ENCODE measurements around the gene CDH5.

Gene CDH5

DNA sequence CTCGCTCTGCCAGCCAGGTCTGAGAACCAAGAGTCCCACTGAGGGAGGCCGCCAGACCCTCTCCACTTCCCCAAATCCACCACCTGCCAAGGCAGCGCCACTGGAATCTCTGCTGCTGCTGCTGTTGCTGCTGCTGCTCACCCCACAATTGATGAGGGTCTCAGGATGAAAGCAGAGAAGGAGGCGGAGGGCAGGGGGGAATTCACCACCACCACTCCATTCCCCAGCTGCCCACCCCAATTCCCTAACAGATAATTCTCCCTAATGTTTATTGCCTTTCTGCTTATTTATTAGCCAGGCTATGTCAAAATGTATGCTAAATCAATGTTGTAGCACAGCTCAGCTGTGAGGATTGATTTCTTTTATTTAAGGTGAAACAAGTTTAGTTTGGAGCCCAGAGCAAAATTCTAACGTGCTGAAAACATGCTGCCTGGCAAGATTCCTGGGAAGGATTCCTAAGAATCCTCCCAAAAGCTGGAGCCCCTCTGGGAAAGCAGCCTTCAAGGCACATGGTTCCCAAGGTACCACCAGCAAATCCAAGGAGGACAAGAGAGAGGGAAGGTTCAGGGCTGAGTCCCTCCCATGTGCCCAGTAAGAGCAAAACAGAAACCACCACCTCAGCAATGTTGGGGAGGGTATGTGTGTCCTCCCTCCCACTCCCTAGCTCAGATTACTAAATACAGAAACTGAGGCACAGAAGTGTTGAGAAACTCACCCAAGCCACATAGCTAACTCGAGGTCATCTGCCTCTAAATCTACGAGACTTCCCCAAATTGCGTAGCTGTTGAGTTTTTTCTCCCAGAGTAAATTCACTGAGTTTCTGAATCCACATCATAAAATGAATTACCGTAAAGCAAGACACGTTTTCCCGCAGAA lies 12.2 kb upstream of the CDH5 start:
- peak; percentile 95 for DNase-seq

- DNase-seq: no peak
These were observed 11.0 kb upstream of the CDH5 start for GRCh38 chr16:66355526-66355925.

DNA sequence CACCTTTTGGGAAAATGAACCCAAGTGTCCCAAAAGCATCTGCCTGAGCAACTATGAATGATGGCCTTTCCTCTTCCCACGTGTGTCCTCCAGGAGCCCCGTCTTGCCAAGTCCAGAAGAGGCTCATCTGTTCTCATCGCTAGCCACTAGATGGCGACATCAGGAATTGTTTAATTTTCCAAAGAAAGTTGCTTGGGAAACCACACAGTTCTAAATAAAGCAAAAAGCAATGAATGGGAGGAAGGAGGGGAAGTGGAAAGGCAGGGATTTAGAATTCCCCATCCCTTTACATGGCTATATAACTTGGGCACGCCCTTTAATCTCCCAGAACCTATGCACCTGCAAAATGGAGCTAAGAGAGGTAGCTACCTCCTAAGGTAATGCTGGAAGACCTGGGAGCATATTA lies 9.0 kb upstream of the CDH5 start:
- DNase-seq: peak; percentile 66

DNA sequence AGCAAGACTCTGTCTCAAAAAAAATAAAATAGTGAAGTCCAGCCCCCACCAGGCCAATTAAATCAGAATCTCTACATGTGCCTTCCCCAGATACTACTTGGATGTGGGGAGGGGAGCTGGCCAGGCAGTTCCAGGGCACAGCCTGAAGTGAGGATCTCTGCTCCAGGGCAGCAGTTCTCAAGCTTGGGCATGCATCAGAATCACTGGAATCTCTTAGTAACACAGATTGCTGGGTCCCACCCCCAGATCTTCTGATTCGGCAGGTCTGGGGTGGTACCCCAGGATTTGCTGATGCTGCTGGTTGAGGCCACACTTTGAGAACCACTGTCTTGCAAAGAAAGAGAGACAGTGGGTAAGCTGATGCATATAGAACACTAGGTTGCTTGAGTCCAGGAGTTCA lies 8.3 kb upstream of the CDH5 start:
- DNase-seq: no peak

GRCh38 chr16:66359012-66359411 lies 7.5 kb upstream of the CDH5 start:
- no peak for DNase-seq

DNA sequence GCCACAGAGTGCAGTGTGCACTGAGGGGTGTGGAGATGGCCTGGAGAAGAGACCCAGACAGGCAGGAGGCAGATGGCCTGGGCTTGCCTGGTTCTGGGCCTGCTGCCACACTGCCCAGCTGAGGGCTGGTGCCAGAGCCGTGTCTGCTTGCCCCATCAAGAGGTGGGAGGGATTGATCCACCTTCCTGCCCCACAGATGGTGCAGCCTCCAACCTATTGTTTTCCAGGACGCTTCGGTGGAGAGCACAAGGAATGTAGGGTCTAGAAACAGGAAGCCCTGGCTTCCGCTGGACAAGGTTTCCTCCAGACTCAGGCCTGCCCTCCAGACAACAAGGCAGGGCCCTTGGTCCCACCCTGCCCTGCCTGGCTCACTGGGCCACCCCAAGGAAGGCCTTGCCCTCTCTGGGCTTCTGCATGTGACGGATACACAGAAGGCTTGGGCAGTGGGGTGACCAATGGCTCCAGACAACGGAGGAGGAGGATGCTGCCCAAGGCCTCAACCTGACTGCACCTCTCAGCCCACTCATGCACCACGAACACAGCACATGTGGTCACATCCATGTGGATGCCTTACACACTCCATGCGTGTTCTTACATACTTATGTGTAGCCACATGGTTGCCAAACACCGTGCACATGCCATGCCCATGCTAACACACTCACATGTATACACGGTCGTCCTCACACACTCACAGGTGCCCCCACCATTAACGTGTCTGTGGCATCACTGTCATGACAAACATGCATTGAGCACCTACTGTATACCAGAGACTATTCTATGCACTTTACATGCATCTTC lies 6.5 kb upstream of the CDH5 start:
- DNase-seq: no peak

DNA sequence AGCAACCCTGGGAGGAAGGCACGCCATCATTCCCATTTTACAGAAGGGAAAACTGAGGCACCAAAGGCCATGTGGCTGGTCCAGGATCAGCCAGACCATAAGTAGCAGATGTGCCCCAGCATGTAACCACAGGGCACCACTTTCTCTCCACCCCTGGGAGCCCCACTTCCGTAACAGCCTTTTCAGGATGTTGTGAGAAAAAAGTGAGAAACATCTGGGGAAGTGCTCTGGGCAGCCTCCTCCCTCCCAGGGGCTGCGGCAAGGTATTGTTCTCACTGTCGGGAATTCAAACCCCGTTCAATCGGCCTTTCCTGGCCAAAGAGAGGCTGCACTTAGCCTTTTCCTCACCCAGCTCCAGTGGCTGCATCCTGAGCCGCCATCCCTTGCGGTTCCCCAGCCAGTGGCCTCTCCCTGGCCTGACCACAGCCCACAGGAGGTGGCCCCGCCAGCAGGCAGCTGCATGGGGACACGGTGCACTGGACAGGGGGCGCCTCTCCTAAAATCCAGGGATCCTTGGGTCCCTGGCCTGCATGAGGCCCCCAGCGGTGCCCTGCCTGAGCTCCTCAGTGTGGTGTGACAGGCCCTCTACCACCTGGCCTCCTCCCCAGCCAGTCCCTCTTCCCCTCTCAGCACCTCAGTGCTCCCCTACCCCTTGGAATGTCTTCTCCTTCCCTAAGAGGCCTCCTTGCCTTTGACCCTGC lies 5.7 kb upstream of the CDH5 start:
- DNase-seq: no peak

DNA sequence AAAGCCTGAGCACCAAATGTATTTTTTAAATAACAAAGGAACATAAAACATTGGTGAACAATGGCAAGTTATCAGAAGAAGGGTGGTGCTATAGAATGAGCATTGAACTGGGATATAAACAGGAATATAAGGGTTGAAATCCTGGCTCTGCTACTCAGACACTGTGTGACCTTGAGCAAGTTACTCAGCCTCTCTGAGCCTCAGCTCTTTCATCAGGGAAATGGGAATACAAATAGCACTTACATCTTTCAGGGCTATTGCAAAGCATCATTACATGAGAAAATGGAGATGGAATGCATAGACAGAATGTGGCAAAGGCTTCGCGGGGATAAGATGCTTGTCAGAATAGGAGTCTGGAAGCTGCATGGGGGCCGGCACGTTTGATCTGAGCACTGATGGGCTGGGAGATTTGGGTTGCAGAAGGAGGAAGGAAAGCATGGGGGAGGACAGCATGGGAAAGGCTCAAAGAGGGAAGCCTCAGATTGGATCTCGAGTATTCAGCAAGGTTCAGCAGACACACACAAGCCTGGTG lies 4.8 kb upstream of the CDH5 start:
- no peak for DNase-seq

DNA sequence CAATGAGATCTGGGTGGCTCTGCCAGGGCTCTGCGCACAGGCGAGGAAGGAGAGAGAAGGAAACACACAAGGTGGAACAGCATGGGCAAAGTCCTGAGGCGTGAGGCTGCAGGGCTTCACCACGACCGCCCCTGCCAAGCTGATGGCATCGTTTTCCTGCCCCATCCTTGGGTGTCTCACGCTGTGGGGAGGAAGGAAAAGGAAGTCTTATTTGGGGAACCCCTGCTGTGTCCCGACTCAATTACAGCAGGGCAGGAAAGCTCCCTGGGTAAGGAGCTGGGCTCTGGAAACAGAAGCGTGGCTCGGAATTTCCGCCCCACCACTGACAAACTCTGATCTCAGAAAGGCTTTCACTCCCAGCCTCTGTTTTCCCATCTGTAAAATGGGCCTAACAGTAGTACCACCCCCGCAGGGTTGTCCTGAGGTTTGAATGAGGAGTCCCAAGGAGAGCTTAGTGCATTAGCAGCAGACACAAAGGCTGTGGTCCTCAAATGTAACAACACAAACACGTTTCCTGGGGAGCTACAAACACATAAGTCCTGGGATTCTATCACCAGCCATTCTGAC lies 3.2 kb upstream of the CDH5 start:
- no peak for DNase-seq

GRCh38 chr16:66364117-66364958 lies 2.2 kb upstream of the CDH5 start:
- DNase-seq: no peak

DNA sequence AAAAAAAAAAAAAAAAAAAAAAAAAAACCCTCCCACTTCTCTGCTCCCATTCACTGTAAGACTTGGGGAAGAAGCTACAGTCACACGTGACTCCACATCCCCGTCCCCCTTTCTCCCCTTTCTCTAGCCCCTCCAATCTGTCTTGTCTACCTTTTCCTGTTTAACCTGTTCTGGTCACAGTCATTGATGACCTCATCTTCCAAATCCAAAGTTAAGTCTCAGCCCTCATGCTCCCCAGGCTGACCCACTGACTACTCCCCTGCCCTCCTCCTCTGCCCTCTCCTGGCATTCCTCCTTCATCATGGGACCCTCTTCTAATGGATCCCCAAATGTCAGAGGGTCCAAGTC lies 1.6 kb upstream of the CDH5 start:
- DNase-seq: no peak

DNA sequence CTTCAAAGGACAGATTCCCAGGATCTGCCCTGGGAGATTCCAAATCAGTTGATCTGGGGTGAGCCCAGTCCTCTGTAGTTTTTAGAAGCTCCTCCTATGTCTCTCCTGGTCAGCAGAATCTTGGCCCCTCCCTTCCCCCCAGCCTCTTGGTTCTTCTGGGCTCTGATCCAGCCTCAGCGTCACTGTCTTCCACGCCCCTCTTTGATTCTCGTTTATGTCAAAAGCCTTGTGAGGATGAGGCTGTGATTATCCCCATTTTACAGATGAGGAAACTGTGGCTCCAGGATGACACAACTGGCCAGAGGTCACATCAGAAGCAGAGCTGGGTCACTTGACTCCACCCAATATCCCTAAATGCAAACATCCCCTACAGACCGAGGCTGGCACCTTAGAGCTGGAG lies 840 bp upstream of the CDH5 start:
- DNase-seq: peak; percentile 70

DNA sequence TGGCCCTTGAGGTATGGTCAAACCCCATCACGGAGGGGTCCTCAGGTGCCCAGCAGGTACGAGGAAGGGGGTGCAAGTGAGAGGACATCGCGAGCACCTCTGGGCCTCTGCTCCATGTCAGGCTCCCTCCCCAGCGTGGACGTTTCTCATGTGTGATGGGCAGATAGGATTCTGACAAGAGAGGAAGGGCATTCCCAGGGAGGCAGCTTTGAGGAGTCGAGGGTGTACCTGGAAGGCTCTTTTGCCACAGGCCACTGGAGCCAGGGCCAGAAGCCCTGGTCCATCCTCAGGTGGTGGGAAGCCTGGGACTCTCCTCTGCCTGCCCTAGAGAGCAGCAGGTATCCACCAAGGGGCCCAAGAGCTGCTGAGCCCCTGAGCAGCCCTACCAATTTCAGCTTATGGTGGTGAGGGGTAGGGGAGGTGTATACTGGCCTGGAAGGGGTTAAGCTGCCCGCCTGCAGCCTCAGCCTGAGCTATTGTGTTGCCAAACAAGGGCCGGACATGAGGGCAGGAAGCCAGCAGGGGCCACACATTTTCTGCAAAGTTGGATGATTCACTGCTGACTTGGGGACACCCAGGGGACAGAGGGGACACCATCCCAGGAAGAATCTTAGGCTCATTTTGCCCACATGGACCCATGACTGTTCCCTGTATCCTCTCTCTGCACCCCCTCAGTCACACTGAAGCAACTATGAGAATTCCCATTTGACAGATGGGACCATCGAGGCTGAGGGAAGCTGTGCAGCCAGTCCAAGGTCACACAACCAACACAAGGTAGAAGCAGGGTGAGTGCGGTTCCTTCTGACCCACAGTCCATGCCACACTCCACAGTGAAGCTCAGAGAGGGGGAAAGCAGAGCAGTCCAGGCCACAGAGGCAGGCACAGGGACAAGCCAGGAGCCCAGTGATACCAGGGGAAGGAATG lies 1.7 kb downstream of the CDH5 start:
- peak; percentile 33 for DNase-seq

- peak; percentile 87 for DNase-seq
These were observed 2.6 kb downstream of the CDH5 start for GRCh38 chr16:66369055-66369592.

DNA sequence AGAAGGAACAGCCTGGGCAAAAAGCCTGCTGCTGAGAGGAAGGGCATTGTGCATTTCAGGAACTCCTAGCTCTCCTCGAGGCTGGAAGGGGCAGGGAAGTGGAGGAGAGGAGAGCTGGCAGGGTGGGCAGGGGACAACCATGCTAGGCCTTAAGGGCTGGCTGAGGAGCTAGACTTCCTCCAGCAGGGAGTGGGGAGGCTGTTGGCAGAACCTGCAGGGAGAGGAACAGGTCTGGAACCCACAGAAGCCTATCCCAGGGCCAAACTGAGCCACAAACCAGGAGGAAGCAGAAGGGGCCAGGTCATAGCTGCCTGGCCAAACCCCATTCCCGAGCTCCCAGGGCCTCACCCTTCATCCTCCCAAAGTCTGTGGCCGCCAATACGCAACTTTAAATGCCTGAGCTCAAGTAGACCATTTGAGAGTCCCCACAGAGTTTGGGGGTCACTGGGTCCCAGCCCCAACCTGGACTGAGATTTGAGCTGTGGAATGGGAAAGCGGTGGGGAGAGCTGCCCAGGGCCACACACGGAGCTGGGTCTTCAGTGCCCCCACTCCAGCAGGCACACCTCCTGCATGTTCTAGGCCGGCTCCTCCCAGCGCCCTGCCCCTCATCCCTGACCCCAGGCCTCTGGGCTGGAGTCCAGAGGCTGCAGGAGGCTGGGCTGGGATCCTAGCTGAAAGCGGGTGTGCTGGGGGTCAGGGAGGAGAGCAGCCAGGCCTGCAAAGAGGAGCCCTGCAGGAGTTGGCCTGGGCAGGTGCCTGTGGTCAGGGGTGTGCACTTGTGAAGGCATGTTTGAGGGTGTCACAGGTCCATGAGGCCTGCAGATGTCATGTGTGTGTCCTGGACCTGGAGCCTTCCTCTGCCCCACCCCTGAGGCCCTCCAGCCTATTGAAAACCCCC lies 4.5 kb downstream of the CDH5 start:
- DNase-seq: no peak

GRCh38 chr16:66372078-66372897 lies 5.8 kb downstream of the CDH5 start:
- DNase-seq: no peak

DNA sequence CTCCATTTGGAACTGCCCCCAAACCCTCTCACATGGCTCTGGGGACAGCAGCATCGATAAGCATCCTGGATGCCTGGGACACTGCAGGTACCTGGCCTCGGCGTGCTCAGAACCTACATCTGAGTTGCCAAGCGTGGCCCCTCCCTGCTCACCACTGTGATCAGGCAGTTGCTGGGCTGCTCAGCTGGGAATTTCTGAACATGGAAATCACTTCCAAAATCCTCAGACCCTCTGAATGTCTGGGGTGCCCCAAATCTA lies 6.3 kb downstream of the CDH5 start:
- DNase-seq: no peak

DNA sequence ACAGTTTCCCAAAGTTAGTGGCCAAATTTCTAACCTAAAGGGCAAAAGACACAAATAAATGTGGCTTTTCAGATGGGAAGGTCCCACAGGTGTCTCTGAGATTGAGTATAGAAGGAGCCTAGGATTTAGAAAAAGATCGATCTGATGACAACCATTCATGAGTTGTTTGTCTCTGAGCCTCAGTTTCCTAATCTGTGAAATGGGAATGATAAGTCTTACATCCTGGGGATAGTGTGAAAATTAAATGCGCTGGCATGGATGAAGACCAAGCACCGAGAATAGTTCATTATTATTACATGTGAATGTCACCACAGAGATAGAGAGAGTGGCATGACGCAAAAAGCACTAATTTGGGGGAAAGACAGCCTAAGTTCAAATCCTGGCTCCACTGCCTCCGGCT lies 7.2 kb downstream of the CDH5 start:
- no peak for DNase-seq

DNA sequence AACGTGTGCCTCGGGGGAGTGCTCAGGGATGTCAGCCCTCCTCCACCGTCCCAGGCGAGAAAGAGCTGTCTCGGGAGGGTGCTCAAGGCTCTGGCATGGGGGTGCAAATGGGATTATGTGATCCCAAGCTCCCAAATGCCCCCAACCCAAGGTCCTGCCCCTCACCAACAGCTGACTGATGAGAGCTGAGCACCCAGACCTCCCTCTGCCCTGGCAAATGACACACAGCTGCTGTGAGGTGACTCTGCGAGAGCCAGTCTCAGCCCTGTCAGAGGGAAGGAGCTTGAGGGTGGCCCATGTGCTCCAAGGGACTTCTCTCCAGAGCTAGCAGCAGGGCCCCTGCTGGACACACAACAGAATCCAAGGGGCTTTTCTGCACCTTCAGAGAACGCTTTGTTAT lies 7.7 kb downstream of the CDH5 start:
- no peak for DNase-seq
